Keratinocyte (primary cell): ENCODE measurements around the gene SLC25A10.

Experiments used
- EZH2 ChIP-seq: IDR thresholded peaks from one replicate; pipeline ENCODE4 v1.6.1; 2012; ENCODE audit warnings: inconsistent platforms, mild to moderate bottlenecking, low read length, moderate library complexity
- TF ChIP-seq, protein P1 (sequence below), 3 experiments: IDR thresholded peaks in 1 of 3; conservative IDR thresholded peaks in 1 of 3; optimal IDR thresholded peaks in 1 of 3; 2 replicates in 2 of 3; 3 replicates in 1 of 3; pipeline versions ENCODE3 to v1.5.1; 2011; ENCODE audit warnings: low read length in 3 of 3, mild to moderate bottlenecking in 3 of 3, moderate library complexity in 2 of 3, control low read depth in 1 of 3, inconsistent platforms in 1 of 3; ENCODE audit not compliant: insufficient read depth in 2 of 3; ENCODE audit errors: extremely low read depth in 1 of 3

DNA sequence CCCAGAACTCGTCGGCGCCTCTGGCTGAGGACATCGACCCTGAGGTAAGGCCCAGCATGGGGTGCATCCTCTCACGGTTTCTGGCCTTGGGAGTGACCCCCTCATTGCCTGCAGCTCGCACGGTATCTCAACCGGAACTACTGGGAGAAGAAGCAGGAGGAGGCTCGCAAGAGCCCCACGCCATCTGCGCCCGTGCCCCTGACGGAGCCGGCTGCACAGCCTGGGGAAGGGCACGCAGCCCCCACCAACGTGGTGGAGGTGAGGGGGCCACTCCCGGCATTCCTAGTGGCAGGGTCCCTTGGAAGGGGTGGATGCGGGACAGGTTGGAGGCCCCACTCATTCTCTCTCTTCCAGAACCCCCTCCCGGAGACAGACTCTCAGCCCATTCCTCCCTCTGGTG, 17.3 kb upstream of the SLC25A10 start:
- TF ChIP-seq, protein P1, sequence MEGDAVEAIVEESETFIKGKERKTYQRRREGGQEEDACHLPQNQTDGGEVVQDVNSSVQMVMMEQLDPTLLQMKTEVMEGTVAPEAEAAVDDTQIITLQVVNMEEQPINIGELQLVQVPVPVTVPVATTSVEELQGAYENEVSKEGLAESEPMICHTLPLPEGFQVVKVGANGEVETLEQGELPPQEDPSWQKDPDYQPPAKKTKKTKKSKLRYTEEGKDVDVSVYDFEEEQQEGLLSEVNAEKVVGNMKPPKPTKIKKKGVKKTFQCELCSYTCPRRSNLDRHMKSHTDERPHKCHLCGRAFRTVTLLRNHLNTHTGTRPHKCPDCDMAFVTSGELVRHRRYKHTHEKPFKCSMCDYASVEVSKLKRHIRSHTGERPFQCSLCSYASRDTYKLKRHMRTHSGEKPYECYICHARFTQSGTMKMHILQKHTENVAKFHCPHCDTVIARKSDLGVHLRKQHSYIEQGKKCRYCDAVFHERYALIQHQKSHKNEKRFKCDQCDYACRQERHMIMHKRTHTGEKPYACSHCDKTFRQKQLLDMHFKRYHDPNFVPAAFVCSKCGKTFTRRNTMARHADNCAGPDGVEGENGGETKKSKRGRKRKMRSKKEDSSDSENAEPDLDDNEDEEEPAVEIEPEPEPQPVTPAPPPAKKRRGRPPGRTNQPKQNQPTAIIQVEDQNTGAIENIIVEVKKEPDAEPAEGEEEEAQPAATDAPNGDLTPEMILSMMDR (optimal IDR thresholded peaks at IDR 0.05 in 1 of 3, IDR thresholded peaks at IDR 0.05 in 1 of 3, conservative IDR thresholded peaks at IDR 0.05 in 1 of 3; ENCODE audit: extremely low read depth in 1 of 3, insufficient read depth in 2 of 3, low read length in 3 of 3), result no peak
- TF ChIP-seq EZH2, result no peak
